Smooth muscle cell (in vitro differentiated cells): ENCODE data around the gene GNAI3. TPM values are rescaled to one million over a fixed set of nuclear protein-coding genes. Genes with fewer than 3 reads are reported as not detected.

ENCODE experiments used
- DNase-seq: peaks from one replicate; lab custom pipeline; 2025; ENCODE audit not compliant: unreplicated experiment; lab: John Stamatoyannopoulos, UW
- H2AFZ ChIP-seq: fragments of 200-600 bp; sonication (generic); 2 replicates; pipeline ENCODE4 v1.6.0; 2016; ENCODE audit warnings: antibody characterized with exemption, low read depth, mild to moderate bottlenecking
- H3F3A ChIP-seq: fragments of 200-600 bp; sonication (generic); 2 replicates; pipeline ENCODE4 v1.6.0; 2017; ENCODE audit warnings: antibody characterized with exemption, low read depth
- H3K27ac ChIP-seq: fragments of 200-600 bp; sonication (generic); 2 replicates; pipeline ENCODE4 v1.5.1; 2016; ENCODE audit warnings: low read depth, mild to moderate bottlenecking
- H3K27me3 ChIP-seq: fragments of 200-600 bp; sonication (generic); 2 replicates; pipeline ENCODE4 v1.6.1; 2016; ENCODE audit warnings: low read depth, mild to moderate bottlenecking
- H3K36me3 ChIP-seq: fragments of 200-600 bp; sonication (generic); 2 replicates; pipeline ENCODE4 v1.5.1; 2016; ENCODE audit warnings: low read depth
- H3K4me1 ChIP-seq: fragments of 200-600 bp; sonication (generic); 2 replicates; pipeline ENCODE4 v1.5.1; 2016; ENCODE audit warnings: low read depth
- H3K4me2 ChIP-seq: fragments of 200-600 bp; sonication (generic); 2 replicates; pipeline ENCODE4 v1.6.0; 2016; ENCODE audit warnings: mild to moderate bottlenecking
- H3K4me3 ChIP-seq: fragments of 200-600 bp; sonication (generic); 2 replicates; pipeline ENCODE4 v1.5.1; 2016; ENCODE audit warnings: mild to moderate bottlenecking
- H3K79me2 ChIP-seq: fragments of 200-600 bp; sonication (generic); 2 replicates; pipeline ENCODE4 v1.6.0; 2016; ENCODE audit warnings: low read depth, mild to moderate bottlenecking
- H3K9ac ChIP-seq: fragments of 200-600 bp; sonication (generic); 2 replicates; pipeline ENCODE4 v1.6.0; 2016; ENCODE audit warnings: low read depth
- H3K9me3 ChIP-seq: fragments of 200-600 bp; sonication (generic); replicated peaks from 2 replicates; pipeline ENCODE4 v1.5.1; 2016; ENCODE audit warnings: low read depth
- H4K20me1 ChIP-seq: fragments of 200-600 bp; sonication (generic); 2 replicates; pipeline ENCODE4 v1.6.0; 2016; ENCODE audit warnings: low read depth
- CTCF ChIP-seq: fragments of 200-600 bp; sonication (generic); IDR thresholded peaks from 2 replicates; pipeline ENCODE4 v1.5.1; 2017; ENCODE audit warnings: borderline replicate concordance, mild to moderate bottlenecking, antibody characterized with exemption; ENCODE audit not compliant: insufficient read depth, poor library complexity, severe bottlenecking
- WGBS: methylation state at CpG from one replicate; pipeline ENCODE4 v1.1.7; 2016; ENCODE audit warnings: low lambda C conversion rate; 5-methylcytosine and 5-hydroxymethylcytosine counted together
- polyA plus RNA-seq: library from polyadenylated mRNA; unstranded; fragments of >200 nt; fragmentation: Nextera tagmentation; extraction: Ambion mirVana; gene quantifications from 2 replicates; pipeline ENCODE4 v1.2.1, GENCODE V29; 2016
- total RNA-seq: library from RNA; depleted of rRNA; stranded (reverse); fragments of >200 nt; gene quantifications from 2 replicates; pipeline ENCODE4 v1.2.3, GENCODE V29; 2014

GNAI3 gene
- total and polyA plus RNA-seq, 2 experiments from 2014 or later = 11.4 to 15.4 TPM

DNA sequence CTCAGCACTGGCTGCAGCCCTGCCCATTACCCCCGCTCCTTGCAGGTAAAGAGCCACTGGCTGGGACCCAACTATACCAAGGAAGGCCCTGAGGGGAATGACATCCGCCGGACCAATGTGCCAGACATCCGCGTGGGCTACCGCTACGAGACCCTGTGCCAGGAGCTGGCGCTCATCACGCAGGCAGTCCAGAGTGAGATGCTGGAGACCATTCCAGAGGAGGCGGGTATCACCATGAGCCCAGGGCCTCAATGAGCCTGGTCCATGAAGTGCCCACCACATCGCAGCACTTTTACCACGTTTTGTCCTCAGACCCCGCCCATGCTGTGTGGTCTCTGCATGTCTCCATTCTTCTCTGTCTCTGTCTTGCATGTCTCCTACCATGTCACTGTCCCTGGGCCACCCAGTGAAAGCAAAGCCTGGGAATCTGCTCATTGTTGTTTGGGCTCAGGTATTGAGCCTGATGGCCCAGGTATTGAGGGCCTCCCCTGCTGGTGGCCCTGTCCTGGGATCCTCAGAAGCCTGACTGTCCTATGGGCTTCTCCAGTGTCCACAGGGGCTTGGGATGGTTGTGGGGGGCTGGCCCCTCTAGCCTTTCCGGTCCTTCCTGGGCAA lies 82.6 kb downstream of the GNAI3 start:
- no peak overlapping the region for H2AFZ ChIP-seq
- H3K27ac ChIP-seq = no peak overlapping the region
- no peak for TF ChIP-seq CTCF

GRCh38 chr1:109631513-109632505 lies 83.4 kb downstream of the GNAI3 start:
- 92% methylated on average over 16 of the region's 16 CpGs for WGBS
- H3K27ac ChIP-seq = no peak overlapping the region
- no peak overlapping the region for H3K4me3 ChIP-seq
- DNase-seq = no peak
- H3K4me2 ChIP-seq = no peak overlapping the region
- H3F3A ChIP-seq = no peaks in the 10 kb centered on the region
- H3K36me3 ChIP-seq = no peaks in the 10 kb centered on the region
- H3K79me2 ChIP-seq = no peaks in the 10 kb centered on the region
- peaks cover 4% of the 10 kb centered on the region for H3K4me1 ChIP-seq
- peaks cover 2% of the 10 kb centered on the region for H4K20me1 ChIP-seq
- H3K9ac ChIP-seq = no peak overlapping the region
- no peaks in the 10 kb centered on the region for H3K9me3 ChIP-seq
- H2AFZ ChIP-seq = no peak overlapping the region
- no peak for TF ChIP-seq CTCF
- no peaks in the 10 kb centered on the region for H3K27me3 ChIP-seq

More for the DNA sequence above, 82.6 kb downstream of the GNAI3 start:
- 98% methylated on average over 14 of the region's 14 CpGs for WGBS
- H3K27me3 ChIP-seq = no peaks in the 10 kb centered on the region
- no peaks in the 10 kb centered on the region for H3K79me2 ChIP-seq
- H3K9ac ChIP-seq = no peak overlapping the region
- no peak for DNase-seq
- no peak overlapping the region for H3K4me3 ChIP-seq
- no peaks in the 10 kb centered on the region for H3K36me3 ChIP-seq
- H3K4me1 ChIP-seq = peaks cover 2% of the 10 kb centered on the region
- H3K9me3 ChIP-seq = no peaks in the 10 kb centered on the region
- H4K20me1 ChIP-seq = peaks cover 8% of the 10 kb centered on the region
- no peak overlapping the region for H3K4me2 ChIP-seq
- H3F3A ChIP-seq = no peaks in the 10 kb centered on the region

DNA sequence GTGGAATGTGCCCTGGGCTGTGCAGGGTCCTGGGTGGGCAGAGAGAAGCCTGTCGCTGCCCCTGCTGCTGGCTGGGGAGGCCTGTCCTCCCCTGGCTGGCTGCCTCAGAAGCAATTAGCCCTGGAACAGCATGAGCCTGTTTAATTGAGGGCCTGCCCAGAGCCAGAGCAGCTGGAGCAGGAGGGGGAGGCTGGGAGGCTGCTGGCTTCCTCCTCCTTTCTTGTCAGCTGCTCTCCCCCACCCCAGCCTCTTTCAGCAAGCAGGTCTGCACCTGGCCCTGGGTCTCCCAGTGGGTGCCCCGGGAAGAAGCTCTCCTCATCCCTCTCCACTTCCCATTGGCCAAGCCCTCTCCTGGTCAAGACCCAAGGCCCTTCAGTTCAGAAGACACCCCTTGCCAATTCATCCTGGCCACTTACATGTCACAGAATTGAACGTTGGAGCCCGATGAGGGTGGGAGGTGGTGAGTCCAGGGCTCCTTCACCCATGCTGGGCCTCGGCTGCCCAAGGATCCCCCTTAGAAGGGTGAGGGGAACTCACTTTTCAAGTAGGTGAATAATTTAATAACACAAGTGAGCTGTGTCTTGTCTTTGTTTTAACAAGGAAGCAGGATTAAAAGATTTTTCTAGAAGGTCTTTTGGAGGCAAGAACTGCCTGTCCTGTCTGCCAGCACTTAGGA lies 84.4 kb downstream of the GNAI3 start:
- H3K9me3 ChIP-seq = no peaks in the 10 kb centered on the region
- no peaks in the 10 kb centered on the region for H4K20me1 ChIP-seq
- H3K27ac ChIP-seq = no peak overlapping the region
- H3F3A ChIP-seq = no peaks in the 10 kb centered on the region
- TF ChIP-seq CTCF = no peak
- DNase-seq = no peak
- H3K36me3 ChIP-seq = no peaks in the 10 kb centered on the region
- H3K9ac ChIP-seq = no peak overlapping the region
- H3K79me2 ChIP-seq = no peaks in the 10 kb centered on the region
- peaks cover 4% of the 10 kb centered on the region for H3K4me1 ChIP-seq
- no peak overlapping the region for H3K4me3 ChIP-seq
- WGBS = 88% methylated on average over 5 of the region's 5 CpGs
- no peaks in the 10 kb centered on the region for H3K27me3 ChIP-seq
- H3K4me2 ChIP-seq = no peak overlapping the region
- no peak overlapping the region for H2AFZ ChIP-seq
